MM.1S (cell line): ENCODE data around the gene ANXA2R.

Source experiments
- DNase-seq: peaks from one replicate; pipeline ENCODE4 v3.0.0-alpha.2; 2015
- H2AFZ ChIP-seq: fragments of 300-600 bp; sonication (generic); 2 replicates; pipeline ENCODE4 v1.6.0; 2016; ENCODE audit warnings: antibody characterized with exemption, low read length
- H3F3A ChIP-seq: fragments of 300-600 bp; sonication (generic); 2 replicates; pipeline ENCODE4 v1.6.1; 2016; ENCODE audit warnings: mild to moderate bottlenecking, antibody characterized with exemption, low read length, moderate library complexity, mixed read lengths; ENCODE audit not compliant: insufficient read depth
- H3K27ac ChIP-seq: fragments of 300-600 bp; sonication (generic); 2 replicates; pipeline ENCODE4 v1.5.1; 2016; ENCODE audit warnings: mild to moderate bottlenecking, low read length
- H3K27me3 ChIP-seq: fragments of 300-600 bp; sonication (generic); replicated peaks from 2 replicates; pipeline ENCODE4 v1.6.0; 2016; ENCODE audit warnings: low read length; ENCODE audit not compliant: insufficient read depth
- H3K36me3 ChIP-seq: fragments of 300-600 bp; sonication (generic); replicated peaks from 2 replicates; pipeline ENCODE4 v1.6.1; 2016; ENCODE audit warnings: mild to moderate bottlenecking, low read length, mixed read lengths; ENCODE audit not compliant: insufficient read depth
- H3K4me1 ChIP-seq: fragments of 300-600 bp; sonication (generic); 2 replicates; pipeline ENCODE4 v1.6.1; 2016; ENCODE audit warnings: low read length, mixed read lengths
- H3K4me2 ChIP-seq: fragments of 300-600 bp; sonication (generic); 2 replicates; pipeline ENCODE4 v1.6.0; 2016; ENCODE audit warnings: low read depth, low read length
- H3K4me3 ChIP-seq: fragments of 300-600 bp; sonication (generic); 2 replicates; pipeline ENCODE4 v1.5.1; 2016; ENCODE audit warnings: low read length, mixed read lengths
- H3K79me2 ChIP-seq: fragments of 300-600 bp; sonication (generic); 2 replicates; pipeline ENCODE4 v1.6.1; 2016; ENCODE audit warnings: mixed run types, low read length, mixed read lengths
- H3K9ac ChIP-seq: fragments of 300-600 bp; sonication (generic); 2 replicates; pipeline ENCODE4 v1.6.1; 2016; ENCODE audit warnings: low read length, mixed read lengths
- H3K9me2 ChIP-seq: fragments of 300-600 bp; sonication (generic); replicated peaks from 2 replicates; pipeline ENCODE4 v1.6.1; 2016; ENCODE audit warnings: mild to moderate bottlenecking, low read length, mixed read lengths; ENCODE audit not compliant: insufficient read depth
- H3K9me3 ChIP-seq: fragments of 300-600 bp; sonication (generic); replicated peaks from 2 replicates; pipeline ENCODE4 v1.6.1; 2016; ENCODE audit warnings: mild to moderate bottlenecking, low read length, mixed read lengths; ENCODE audit not compliant: insufficient read depth
- H4K20me1 ChIP-seq: fragments of 300-600 bp; sonication (generic); 2 replicates; pipeline ENCODE4 v1.6.1; 2016; ENCODE audit warnings: mild to moderate bottlenecking, low read length, moderate library complexity, mixed read lengths; ENCODE audit not compliant: insufficient read depth
- CTCF ChIP-seq: fragments of 300-600 bp; sonication (generic); IDR thresholded peaks from 2 replicates; pipeline ENCODE4 v1.5.1; 2016; ENCODE audit warnings: antibody characterized with exemption, low read length, mixed read lengths
- EZH2 ChIP-seq: fragments of 300-600 bp; sonication (generic); optimal IDR thresholded peaks from 2 replicates; pipeline ENCODE3; 2017; ENCODE audit warnings: low read depth, mild to moderate bottlenecking, antibody characterized with exemption, low read length, mixed read lengths
- EZH2phosphoT487 ChIP-seq: fragments of 300-600 bp; sonication (generic); IDR thresholded peaks from 2 replicates; pipeline ENCODE4 v1.6.1; 2018; ENCODE audit warnings: antibody characterized with exemption, low read length

The ANXA2R gene

GRCh38 chr5:43008363-43009153 lies 31.6 kb downstream of the ANXA2R start:
- peak overlapping the region; percentile 73 for H3K27ac ChIP-seq
- H3K9me3 ChIP-seq: no peaks in the 10 kb centered on the region
- no peaks in the 10 kb centered on the region for H3K79me2 ChIP-seq
- TF ChIP-seq CTCF (peak; percentile 33), EZH2 (no peak)
- H3K36me3 ChIP-seq: no peaks in the 10 kb centered on the region
- peak overlapping the region; percentile 79 for H2AFZ ChIP-seq
- H3K9ac ChIP-seq: peak overlapping the region; percentile 61; the same call in 1 of the 2 replicates
- H3K27me3 ChIP-seq: 0 out of 2 replicates have a peak, but pooled peaks cover 3% of the 10 kb centered on the region
- H3K4me1 ChIP-seq: peaks cover 20% of the 10 kb centered on the region
- no peaks in the 10 kb centered on the region for H3K9me2 ChIP-seq
- DNase-seq: peak; percentile 96
- H4K20me1 ChIP-seq: no peaks in the 10 kb centered on the region
- H3K4me2 ChIP-seq: peak overlapping the region; percentile 89
- peaks cover 38% of the 10 kb centered on the region for H3F3A ChIP-seq
- peak overlapping the region; percentile 57 for H3K4me3 ChIP-seq

DNA sequence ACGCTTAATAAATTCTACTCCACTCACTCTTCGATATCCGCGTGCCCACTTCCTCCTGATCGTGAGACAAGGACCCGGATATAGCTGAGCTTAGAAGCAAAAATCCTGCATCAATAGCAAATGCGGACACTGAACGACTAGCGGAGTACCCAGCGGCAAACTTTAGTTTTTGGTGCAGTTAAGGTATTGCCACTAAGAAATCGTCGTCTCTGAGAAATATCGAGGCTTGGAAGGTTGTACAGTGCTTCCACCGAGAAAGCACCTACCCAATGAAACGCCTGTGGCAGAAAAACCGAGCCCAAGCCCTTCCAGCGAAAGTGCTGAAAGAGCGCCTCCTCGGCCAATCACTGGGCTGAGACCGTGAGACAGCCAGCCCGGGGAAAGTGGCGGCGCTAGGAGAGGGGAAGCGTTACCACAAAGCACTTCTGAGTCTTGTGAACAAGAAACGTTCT lies 32.2 kb downstream of the ANXA2R start:
- TF ChIP-seq EZH2 (no peak), EZH2phosphoT487 (no peak), CTCF (no peak)
- H2AFZ ChIP-seq: peak overlapping the region; percentile 79
- H3K9ac ChIP-seq: peak overlapping the region; percentile 61; the same call in 1 of the 2 replicates
- peaks cover 20% of the 10 kb centered on the region for H3K4me1 ChIP-seq
- H3K79me2 ChIP-seq: no peaks in the 10 kb centered on the region
- peak; percentile 89 for DNase-seq
- 0 out of 2 replicates have a peak, but pooled peaks cover 3% of the 10 kb centered on the region for H3K27me3 ChIP-seq
- peaks cover 38% of the 10 kb centered on the region for H3F3A ChIP-seq
- no peaks in the 10 kb centered on the region for H4K20me1 ChIP-seq
- H3K27ac ChIP-seq: peak overlapping the region; percentile 73; the same call in 1 of the 2 replicates
- no peaks in the 10 kb centered on the region for H3K9me3 ChIP-seq
- H3K4me3 ChIP-seq: peak overlapping the region; percentile 57
- peak overlapping the region; percentile 89 for H3K4me2 ChIP-seq
- H3K9me2 ChIP-seq: no peaks in the 10 kb centered on the region
- no peaks in the 10 kb centered on the region for H3K36me3 ChIP-seq

DNA sequence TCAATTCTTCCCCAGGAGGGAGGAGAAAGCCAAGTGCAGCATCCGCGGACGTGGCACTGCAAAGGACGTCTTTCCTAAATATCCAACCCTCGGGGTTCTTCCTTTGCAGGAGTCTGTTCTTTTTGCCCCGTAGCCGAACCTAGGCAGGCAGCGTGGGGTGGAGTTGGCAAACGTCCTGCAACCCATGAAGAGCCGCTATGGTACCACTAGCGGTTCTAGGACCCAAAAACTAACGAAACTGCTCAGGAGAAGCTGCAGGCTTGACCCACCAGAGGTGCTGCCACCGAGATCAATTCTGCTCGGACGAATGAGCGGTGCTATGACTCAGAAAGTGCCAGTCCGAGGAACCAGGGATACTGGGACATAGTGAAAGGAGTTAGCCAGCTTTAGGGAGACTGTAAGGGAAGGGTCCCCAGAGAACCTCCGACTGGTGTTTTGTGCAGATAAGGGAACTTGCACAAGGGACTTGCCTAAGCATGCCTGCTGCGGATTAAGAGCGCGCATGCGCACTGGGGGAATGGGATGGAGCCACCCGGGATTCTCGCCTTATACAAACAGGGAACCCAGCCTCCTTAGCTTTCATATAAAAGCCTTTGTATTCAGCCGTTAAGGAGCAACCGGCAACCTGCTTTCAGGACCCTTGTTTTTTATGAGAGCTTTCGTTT lies 32.7 kb downstream of the ANXA2R start:
- no peaks in the 10 kb centered on the region for H3K79me2 ChIP-seq
- H3K9me2 ChIP-seq: no peaks in the 10 kb centered on the region
- H2AFZ ChIP-seq: peak overlapping the region; percentile 79
- H3K4me3 ChIP-seq: peak overlapping the region; percentile 57
- H3K36me3 ChIP-seq: no peaks in the 10 kb centered on the region
- TF ChIP-seq EZH2 (no peak), CTCF (no peak), EZH2phosphoT487 (no peak)
- H3K9ac ChIP-seq: peak overlapping the region; percentile 61; the same call in 1 of the 2 replicates
- peak overlapping the region; percentile 89 for H3K4me2 ChIP-seq
- no peaks in the 10 kb centered on the region for H3K9me3 ChIP-seq
- peaks cover 20% of the 10 kb centered on the region for H3K4me1 ChIP-seq
- peaks cover 38% of the 10 kb centered on the region for H3F3A ChIP-seq
- 0 out of 2 replicates have a peak, but pooled peaks cover 3% of the 10 kb centered on the region for H3K27me3 ChIP-seq
- H3K27ac ChIP-seq: peak overlapping the region; percentile 73; the same call in 1 of the 2 replicates
- no peaks in the 10 kb centered on the region for H4K20me1 ChIP-seq
- DNase-seq: peak; percentile 71
